ENCODE data around the gene GABRB1.

The GABRB1 gene

GRCh38 chr4:47043821-47044220, 12.5 kb downstream of the GABRB1 start:
- Histone ChIP-seq H3K4me3 (ENCODE audit: insufficient read depth, low read depth, low read length, poor library complexity, severe bottlenecking) (no peak overlapping the region), H3K27me3 (replicated peaks; ENCODE audit: control insufficient read depth, insufficient read depth, low read length, poor library complexity, severe bottlenecking) (no peaks in the 10 kb centered on the region), H3K27ac (ENCODE audit: insufficient read depth, low read length, poor library complexity, severe bottlenecking) (no peak overlapping the region), H3K9me3 (ENCODE audit: control insufficient read depth, low read length) (no peaks in the 10 kb centered on the region), H3K4me1 (ENCODE audit: control insufficient read depth, insufficient read depth, low read length, poor library complexity, severe bottlenecking) (no peaks in the 10 kb centered on the region), H3K36me3 (ENCODE audit: control insufficient read depth, insufficient read depth, low read length) (no peaks in the 10 kb centered on the region)
- DNase-seq, result no peak

- DNase-seq, result no peak
- no peaks in the 10 kb centered on the region for H3K27me3 ChIP-seq (replicated peaks; ENCODE audit: control insufficient read depth, insufficient read depth, low read length, poor library complexity, severe bottlenecking)
- H3K27ac ChIP-seq (ENCODE audit: insufficient read depth, low read length, poor library complexity, severe bottlenecking), result no peak overlapping the region
- H3K4me3 ChIP-seq (ENCODE audit: insufficient read depth, low read depth, low read length, poor library complexity, severe bottlenecking), result no peak overlapping the region
- H3K36me3 ChIP-seq (ENCODE audit: control insufficient read depth, insufficient read depth, low read length), result no peaks in the 10 kb centered on the region
- no peaks in the 10 kb centered on the region for H3K9me3 ChIP-seq (ENCODE audit: control insufficient read depth, low read length)
- no peaks in the 10 kb centered on the region for H3K4me1 ChIP-seq (ENCODE audit: control insufficient read depth, insufficient read depth, low read length, poor library complexity, severe bottlenecking)
Observed at GRCh38 chr4:47045261-47045660, 13.9 kb downstream of the GABRB1 start.

- H3K36me3 ChIP-seq (ENCODE audit: control insufficient read depth, insufficient read depth, low read length), result no peaks in the 10 kb centered on the region
- DNase-seq, result no peak
- H3K4me3 ChIP-seq (ENCODE audit: insufficient read depth, low read depth, low read length, poor library complexity, severe bottlenecking), result no peak overlapping the region
- no peaks in the 10 kb centered on the region for H3K4me1 ChIP-seq (ENCODE audit: control insufficient read depth, insufficient read depth, low read length, poor library complexity, severe bottlenecking)
- no peaks in the 10 kb centered on the region for H3K27me3 ChIP-seq (replicated peaks; ENCODE audit: control insufficient read depth, insufficient read depth, low read length, poor library complexity, severe bottlenecking)
- H3K9me3 ChIP-seq (ENCODE audit: control insufficient read depth, low read length), result no peaks in the 10 kb centered on the region
- no peak overlapping the region for H3K27ac ChIP-seq (ENCODE audit: insufficient read depth, low read length, poor library complexity, severe bottlenecking)
Observed at GRCh38 chr4:47049347-47049746, 18.0 kb downstream of the GABRB1 start.

GRCh38 chr4:47050761-47051725, 19.7 kb downstream of the GABRB1 start:
- Histone ChIP-seq H3K4me1 (ENCODE audit: control insufficient read depth, insufficient read depth, low read length, poor library complexity, severe bottlenecking) (no peaks in the 10 kb centered on the region), H3K4me3 (ENCODE audit: insufficient read depth, low read depth, low read length, poor library complexity, severe bottlenecking) (no peak overlapping the region), H3K27me3 (replicated peaks; ENCODE audit: control insufficient read depth, insufficient read depth, low read length, poor library complexity, severe bottlenecking) (no peaks in the 10 kb centered on the region), H3K9me3 (ENCODE audit: control insufficient read depth, low read length) (no peaks in the 10 kb centered on the region), H3K27ac (ENCODE audit: insufficient read depth, low read length, poor library complexity, severe bottlenecking) (no peak overlapping the region), H3K36me3 (ENCODE audit: control insufficient read depth, insufficient read depth, low read length) (no peaks in the 10 kb centered on the region)
- no peak for DNase-seq

GRCh38 chr4:47053485-47053884, 22.1 kb downstream of the GABRB1 start:
- H3K27ac ChIP-seq (ENCODE audit: insufficient read depth, low read length, poor library complexity, severe bottlenecking), result no peak overlapping the region
- no peak for DNase-seq
- no peaks in the 10 kb centered on the region for H3K36me3 ChIP-seq (ENCODE audit: control insufficient read depth, insufficient read depth, low read length)
- no peaks in the 10 kb centered on the region for H3K27me3 ChIP-seq (replicated peaks; ENCODE audit: control insufficient read depth, insufficient read depth, low read length, poor library complexity, severe bottlenecking)
- no peaks in the 10 kb centered on the region for H3K9me3 ChIP-seq (ENCODE audit: control insufficient read depth, low read length)
- no peaks in the 10 kb centered on the region for H3K4me1 ChIP-seq (ENCODE audit: control insufficient read depth, insufficient read depth, low read length, poor library complexity, severe bottlenecking)
- no peak overlapping the region for H3K4me3 ChIP-seq (ENCODE audit: insufficient read depth, low read depth, low read length, poor library complexity, severe bottlenecking)

GRCh38 chr4:47054130-47054529, 22.8 kb downstream of the GABRB1 start:
- no peaks in the 10 kb centered on the region for H3K36me3 ChIP-seq (ENCODE audit: control insufficient read depth, insufficient read depth, low read length)
- DNase-seq, result no peak
- no peak overlapping the region for H3K27ac ChIP-seq (ENCODE audit: insufficient read depth, low read length, poor library complexity, severe bottlenecking)
- H3K27me3 ChIP-seq (replicated peaks; ENCODE audit: control insufficient read depth, insufficient read depth, low read length, poor library complexity, severe bottlenecking), result no peaks in the 10 kb centered on the region
- no peak overlapping the region for H3K4me3 ChIP-seq (ENCODE audit: insufficient read depth, low read depth, low read length, poor library complexity, severe bottlenecking)
- no peaks in the 10 kb centered on the region for H3K9me3 ChIP-seq (ENCODE audit: control insufficient read depth, low read length)
- H3K4me1 ChIP-seq (ENCODE audit: control insufficient read depth, insufficient read depth, low read length, poor library complexity, severe bottlenecking), result no peaks in the 10 kb centered on the region

GRCh38 chr4:47057991-47058390, 26.6 kb downstream of the GABRB1 start:
- Histone ChIP-seq H3K4me3 (ENCODE audit: insufficient read depth, low read depth, low read length, poor library complexity, severe bottlenecking) (no peak overlapping the region), H3K27me3 (replicated peaks; ENCODE audit: control insufficient read depth, insufficient read depth, low read length, poor library complexity, severe bottlenecking) (no peaks in the 10 kb centered on the region), H3K4me1 (ENCODE audit: control insufficient read depth, insufficient read depth, low read length, poor library complexity, severe bottlenecking) (no peaks in the 10 kb centered on the region), H3K9me3 (ENCODE audit: control insufficient read depth, low read length) (no peaks in the 10 kb centered on the region), H3K27ac (ENCODE audit: insufficient read depth, low read length, poor library complexity, severe bottlenecking) (no peak overlapping the region), H3K36me3 (ENCODE audit: control insufficient read depth, insufficient read depth, low read length) (no peaks in the 10 kb centered on the region)
- no peak for DNase-seq

GRCh38 chr4:47060561-47060960, 29.2 kb downstream of the GABRB1 start:
- no peak overlapping the region for H3K4me3 ChIP-seq (ENCODE audit: insufficient read depth, low read depth, low read length, poor library complexity, severe bottlenecking)
- H3K27me3 ChIP-seq (replicated peaks; ENCODE audit: control insufficient read depth, insufficient read depth, low read length, poor library complexity, severe bottlenecking), result no peaks in the 10 kb centered on the region
- H3K27ac ChIP-seq (ENCODE audit: insufficient read depth, low read length, poor library complexity, severe bottlenecking), result no peak overlapping the region
- no peaks in the 10 kb centered on the region for H3K9me3 ChIP-seq (ENCODE audit: control insufficient read depth, low read length)
- no peak for DNase-seq
- no peaks in the 10 kb centered on the region for H3K36me3 ChIP-seq (ENCODE audit: control insufficient read depth, insufficient read depth, low read length)
- H3K4me1 ChIP-seq (ENCODE audit: control insufficient read depth, insufficient read depth, low read length, poor library complexity, severe bottlenecking), result no peaks in the 10 kb centered on the region

GRCh38 chr4:47061435-47061834, 30.1 kb downstream of the GABRB1 start:
- Histone ChIP-seq H3K4me1 (ENCODE audit: control insufficient read depth, insufficient read depth, low read length, poor library complexity, severe bottlenecking) (no peaks in the 10 kb centered on the region), H3K27ac (ENCODE audit: insufficient read depth, low read length, poor library complexity, severe bottlenecking) (no peak overlapping the region), H3K27me3 (replicated peaks; ENCODE audit: control insufficient read depth, insufficient read depth, low read length, poor library complexity, severe bottlenecking) (no peaks in the 10 kb centered on the region), H3K4me3 (ENCODE audit: insufficient read depth, low read depth, low read length, poor library complexity, severe bottlenecking) (no peak overlapping the region), H3K9me3 (ENCODE audit: control insufficient read depth, low read length) (no peaks in the 10 kb centered on the region), H3K36me3 (ENCODE audit: control insufficient read depth, insufficient read depth, low read length) (no peaks in the 10 kb centered on the region)
- no peak for DNase-seq

GRCh38 chr4:47065051-47065481, 33.7 kb downstream of the GABRB1 start:
- H3K9me3 ChIP-seq (ENCODE audit: control insufficient read depth, low read length), result no peaks in the 10 kb centered on the region
- no peak overlapping the region for H3K4me3 ChIP-seq (ENCODE audit: insufficient read depth, low read depth, low read length, poor library complexity, severe bottlenecking)
- no peaks in the 10 kb centered on the region for H3K36me3 ChIP-seq (ENCODE audit: control insufficient read depth, insufficient read depth, low read length)
- no peaks in the 10 kb centered on the region for H3K27me3 ChIP-seq (replicated peaks; ENCODE audit: control insufficient read depth, insufficient read depth, low read length, poor library complexity, severe bottlenecking)
- DNase-seq, result no peak
- no peak overlapping the region for H3K27ac ChIP-seq (ENCODE audit: insufficient read depth, low read length, poor library complexity, severe bottlenecking)
- H3K4me1 ChIP-seq (ENCODE audit: control insufficient read depth, insufficient read depth, low read length, poor library complexity, severe bottlenecking), result no peaks in the 10 kb centered on the region
